GM23248 (cell line): Measurements from ENCODE around the gene IDH3B.

Experiments
- EZH2 ChIP-seq: fragments of 200-600 bp; sonication (generic); IDR thresholded peaks from 2 replicates; pipeline ENCODE4 v1.6.1; 2018; ENCODE audit warnings: antibody characterized with exemption, mild to moderate bottlenecking; ENCODE audit not compliant: insufficient read depth, poor library complexity, severe bottlenecking
- EZH2phosphoT487 ChIP-seq: fragments of 200-600 bp; sonication (generic); IDR thresholded peaks from 2 replicates; pipeline ENCODE4 v1.6.1; 2018; ENCODE audit warnings: antibody characterized with exemption, moderate library complexity, mild to moderate bottlenecking, low read depth; ENCODE audit not compliant: insufficient read depth

- TF ChIP-seq EZH2phosphoT487 (no peak), EZH2 (no peak)
Observed at GRCh38 chr20:2700913-2701620, 37.1 kb upstream of the IDH3B start.
